Uterus (tissue), 2 donors: ENCODE results near the gene C14orf119.

Experiments
- CTCF ChIP-seq, 4 experiments: fragments of 200-600 bp in 2 of 4; fragments of 450-650 bp in 2 of 4; sonication (generic) in 2 of 4; IDR thresholded peaks; one replicate each; pipeline ENCODE4 v1.5.1; 2016 to 2019; ENCODE audit warnings: antibody characterized with exemption in 4 of 4, mild to moderate bottlenecking in 2 of 4, moderate library complexity in 1 of 4
- POLR2A ChIP-seq, 2 donors: fragments of 450-650 bp; IDR thresholded peaks; one replicate each; pipeline ENCODE4 v1.6.1; 2016; ENCODE audit warnings: antibody characterized with exemption in 2 of 2, mild to moderate bottlenecking in 1 of 2, moderate library complexity in 1 of 2

- TF ChIP-seq CTCF (IDR thresholded peaks at IDR 0.05) (no peak), POLR2A (IDR thresholded peaks at IDR 0.05) (no peak)
These were observed 47.5 kb downstream of the C14orf119 start for GRCh38 chr14:23142826-23143225.
